CD4-positive, alpha-beta T cell treated with Interferon alpha-2 for 1 hour (primary cell): ENCODE measurements around the gene NOTCH1.

ENCODE experiments used
- DNase-seq, 2 donors: peaks; one replicate each; pipeline ENCODE4 v3.0.0-alpha.2; 2020 to 2022

Gene NOTCH1

GRCh38 chr9:136544964-136545691, 720 bp downstream of the NOTCH1 start:
- peak in 1 of 2 donors; percentile 71 for DNase-seq

- DNase-seq, result peak; percentile 40 to 63
Observed at GRCh38 chr9:136544548-136544963, 1.3 kb downstream of the NOTCH1 start.

GRCh38 chr9:136543830-136544547, 1.9 kb downstream of the NOTCH1 start:
- DNase-seq, result no peak

GRCh38 chr9:136543280-136543679, 2.6 kb downstream of the NOTCH1 start:
- no peak for DNase-seq

- no peak for DNase-seq
Observed at GRCh38 chr9:136542241-136543040, 3.4 kb downstream of the NOTCH1 start.

GRCh38 chr9:136541709-136542108, 4.1 kb downstream of the NOTCH1 start:
- no peak for DNase-seq

GRCh38 chr9:136541179-136541578, 4.7 kb downstream of the NOTCH1 start:
- no peak for DNase-seq

- DNase-seq, result peak; percentile 94 to 95
Observed at GRCh38 chr9:136539427-136540421, 6.1 kb downstream of the NOTCH1 start.

- peak; percentile 47 to 73 for DNase-seq
Observed at GRCh38 chr9:136538599-136539426, 7.0 kb downstream of the NOTCH1 start.

- DNase-seq, result no peak
Observed at GRCh38 chr9:136537896-136538598, 7.8 kb downstream of the NOTCH1 start.

GRCh38 chr9:136537411-136537810, 8.4 kb downstream of the NOTCH1 start:
- no peak for DNase-seq

- DNase-seq, result no peak
Observed at GRCh38 chr9:136536721-136537241, 9.1 kb downstream of the NOTCH1 start.

GRCh38 chr9:136536051-136536720, 9.7 kb downstream of the NOTCH1 start:
- no peak for DNase-seq

GRCh38 chr9:136535070-136535469, 10.8 kb downstream of the NOTCH1 start:
- DNase-seq, result peak in 1 of 2 donors; percentile 32

GRCh38 chr9:136534366-136534765, 11.5 kb downstream of the NOTCH1 start:
- DNase-seq, result no peak

- peak; percentile 83 to 84 for DNase-seq
Observed at GRCh38 chr9:136533775-136534157, 12.1 kb downstream of the NOTCH1 start.

- peak; percentile 77 to 87 for DNase-seq
Observed at GRCh38 chr9:136532799-136533774, 12.8 kb downstream of the NOTCH1 start.
